Measurements from ENCODE around the gene DNAAF6. TPM values are rescaled to one million over a fixed set of nuclear protein-coding genes. Genes with fewer than 3 reads are reported as not detected.
"Not testable (repeated sequence)": the region's sequence is repeated elsewhere in the genome, so short reads cannot be mapped to it uniquely, and the experiment has no call there.

The DNAAF6 gene
- total RNA-seq, 1 experiment from 2014 or later = not detected

DNA sequence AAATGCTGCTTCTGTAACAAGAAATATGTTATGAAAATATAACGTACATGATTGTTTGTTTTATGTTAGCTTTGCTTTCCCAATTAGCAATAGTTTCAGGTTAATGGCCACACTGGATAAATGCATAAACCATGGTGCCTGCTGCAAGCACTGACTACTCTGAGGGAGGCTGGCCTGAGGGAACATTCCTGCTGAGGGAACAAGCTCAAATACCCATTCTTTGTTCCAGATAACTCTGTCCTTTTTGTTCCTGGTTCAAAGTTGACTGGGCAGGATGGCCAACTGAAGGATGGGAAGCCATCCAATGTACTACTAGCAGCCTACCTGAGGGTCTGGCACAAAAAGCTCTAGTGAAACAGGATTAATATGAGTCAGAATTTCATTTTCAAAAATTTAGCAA lies 37.7 kb upstream of the DNAAF6 start:
- Mint-ChIP-seq H3K27me3 (ENCODE audit: unreplicated experiment) (no peaks in the 10 kb centered on the region), H3K4me1 (ENCODE audit: low read depth, unreplicated experiment) (no peaks in the 10 kb centered on the region), H3K36me3 (ENCODE audit: insufficient read depth, unreplicated experiment) (no peaks in the 10 kb centered on the region), H3K9me3 (ENCODE audit: low read depth, unreplicated experiment) (no peaks in the 10 kb centered on the region), H3K27ac (ENCODE audit: unreplicated experiment) (no peak overlapping the region), H3K4me3 (ENCODE audit: low read depth, unreplicated experiment) (no peak overlapping the region)
- TF ChIP-seq CTCF (IDR thresholded peaks at IDR 0.05; ENCODE audit: unreplicated experiment) = no peak
- intact Hi-C loops (cut with micrococcal nuclease; ENCODE audit: unreplicated experiment) = no loop called here
- CTCF ChIA-PET = no interaction called here
- DNase-seq = no peak
- no TSS peak for BruUV-seq (replicated peaks)

DNA sequence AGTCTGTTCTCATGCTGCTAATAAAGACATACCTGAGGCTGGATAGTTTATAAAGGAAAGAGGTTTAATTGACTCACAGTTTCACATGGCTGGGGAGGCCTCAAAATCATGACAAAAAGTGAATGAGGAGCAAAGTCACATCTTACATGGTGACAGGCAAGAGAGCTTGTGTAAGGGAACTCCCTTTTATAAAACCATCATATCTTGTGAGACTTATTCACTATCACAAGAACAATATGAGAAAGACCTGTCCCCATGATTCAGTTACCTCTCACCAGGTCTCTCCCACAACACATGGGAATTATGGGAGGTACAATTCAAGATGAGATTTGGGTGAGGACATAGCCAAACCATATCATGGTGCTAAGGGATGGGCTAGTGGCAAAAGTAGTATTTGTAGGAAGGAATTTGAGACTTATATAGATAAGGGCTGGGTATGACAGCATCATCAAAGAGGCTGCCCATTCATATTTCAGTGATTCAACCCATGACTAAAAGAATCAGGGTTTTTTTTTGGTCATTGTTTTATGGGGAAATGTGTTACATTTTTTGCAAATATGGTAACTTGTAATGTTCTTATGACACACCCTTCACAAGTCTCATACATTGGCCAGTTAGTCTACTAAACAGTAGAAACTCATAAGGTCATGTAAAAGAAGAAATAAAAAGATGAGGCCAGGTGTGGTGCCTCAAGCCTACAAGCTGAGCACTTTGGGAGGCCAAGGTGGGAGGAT lies 34.9 kb upstream of the DNAAF6 start:
- intact Hi-C loops (cut with micrococcal nuclease; ENCODE audit: unreplicated experiment) = no loop called here
- H3K27ac Mint-ChIP-seq (ENCODE audit: unreplicated experiment) = no peak overlapping the region
- CTCF ChIA-PET = no interaction called here
- H3K9me3 Mint-ChIP-seq (ENCODE audit: low read depth, unreplicated experiment) = no peaks in the 10 kb centered on the region
- H3K4me3 Mint-ChIP-seq (ENCODE audit: low read depth, unreplicated experiment) = no peak overlapping the region
- H3K4me1 Mint-ChIP-seq (ENCODE audit: low read depth, unreplicated experiment) = no peaks in the 10 kb centered on the region
- no peak for DNase-seq
- no peaks in the 10 kb centered on the region for H3K36me3 Mint-ChIP-seq (ENCODE audit: insufficient read depth, unreplicated experiment)
- H3K27me3 Mint-ChIP-seq (ENCODE audit: unreplicated experiment) = no peaks in the 10 kb centered on the region
- BruUV-seq (replicated peaks) = no TSS peak
- no peak for TF ChIP-seq CTCF (IDR thresholded peaks at IDR 0.05; ENCODE audit: unreplicated experiment)

DNA sequence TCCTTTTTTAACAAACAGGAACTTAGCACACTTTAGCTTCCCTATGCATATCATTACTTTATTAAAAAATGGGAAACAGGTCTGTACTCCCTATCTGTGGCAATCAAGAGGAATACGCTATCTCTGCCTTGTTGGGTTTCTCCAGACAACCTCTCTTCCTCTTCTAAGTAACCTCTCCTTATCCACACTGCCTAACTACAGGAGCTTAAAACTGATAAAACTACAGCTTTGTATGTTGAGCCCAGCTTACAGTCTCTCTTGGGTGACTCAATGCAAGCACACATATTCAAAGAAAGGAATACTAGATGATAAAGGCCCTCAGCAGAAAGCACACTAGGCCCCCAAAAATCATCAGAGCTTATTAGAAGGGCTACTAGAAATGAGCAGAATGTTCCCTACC lies 9.1 kb upstream of the DNAAF6 start:
- no peak overlapping the region for H3K4me3 Mint-ChIP-seq (ENCODE audit: low read depth, unreplicated experiment)
- no peak for DNase-seq
- H3K27ac Mint-ChIP-seq (ENCODE audit: unreplicated experiment) = peak overlapping the region; percentile 44
- H3K27me3 Mint-ChIP-seq (ENCODE audit: unreplicated experiment) = no peaks in the 10 kb centered on the region
- TF ChIP-seq CTCF (IDR thresholded peaks at IDR 0.05; ENCODE audit: unreplicated experiment) = no peak
- no peaks in the 10 kb centered on the region for H3K4me1 Mint-ChIP-seq (ENCODE audit: low read depth, unreplicated experiment)
- H3K9me3 Mint-ChIP-seq (ENCODE audit: low read depth, unreplicated experiment) = no peaks in the 10 kb centered on the region
- intact Hi-C loops (cut with micrococcal nuclease; ENCODE audit: unreplicated experiment) = no loop called here
- CTCF ChIA-PET = interaction anchor here (0.6 kb wide), 1 partner anchor 174 kb away, joined by 4 read pairs; no protein-coding TSS in a partner anchor
- no TSS peak for BruUV-seq (replicated peaks)
- no peaks in the 10 kb centered on the region for H3K36me3 Mint-ChIP-seq (ENCODE audit: insufficient read depth, unreplicated experiment)

- H3K4me3 Mint-ChIP-seq (ENCODE audit: low read depth, unreplicated experiment); H3K27ac Mint-ChIP-seq (ENCODE audit: unreplicated experiment); H3K27me3 Mint-ChIP-seq (ENCODE audit: unreplicated experiment); H3K4me1 Mint-ChIP-seq (ENCODE audit: low read depth, unreplicated experiment); DNase-seq; BruUV-seq (replicated peaks); intact Hi-C loops (cut with micrococcal nuclease; ENCODE audit: unreplicated experiment); H3K36me3 Mint-ChIP-seq (ENCODE audit: insufficient read depth, unreplicated experiment); H3K9me3 Mint-ChIP-seq (ENCODE audit: low read depth, unreplicated experiment): not testable (repeated sequence)
- CTCF ChIA-PET = interaction anchor here (0.6 kb wide), 1 partner anchor 174 kb away, joined by 4 read pairs; no protein-coding TSS in a partner anchor
Measured at GRCh38 chrX:107198074-107198473, 8.3 kb upstream of the DNAAF6 start.

DNA sequence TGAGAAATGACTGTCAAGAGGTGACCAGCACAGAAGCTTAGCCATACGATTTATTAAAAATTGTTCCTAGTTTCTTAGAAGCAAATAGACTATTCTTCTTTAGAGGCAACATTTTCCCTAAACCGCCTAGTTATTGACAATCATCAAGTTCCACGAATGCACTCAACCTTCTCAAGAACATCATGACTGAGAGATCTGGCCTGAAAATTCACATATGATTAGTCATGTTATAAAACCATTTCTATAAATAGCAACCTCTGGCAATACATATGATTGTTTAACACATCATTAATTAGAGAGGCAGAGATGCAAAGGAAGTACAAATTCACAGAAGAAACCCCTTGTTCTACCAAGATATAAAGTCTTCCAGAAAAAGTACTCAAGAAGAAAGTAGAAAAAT lies 6.9 kb upstream of the DNAAF6 start:
- no peak for TF ChIP-seq CTCF (IDR thresholded peaks at IDR 0.05; ENCODE audit: unreplicated experiment)
- CTCF ChIA-PET = no interaction called here
- no peak for DNase-seq
- no peaks in the 10 kb centered on the region for H3K4me1 Mint-ChIP-seq (ENCODE audit: low read depth, unreplicated experiment)
- no peak overlapping the region for H3K4me3 Mint-ChIP-seq (ENCODE audit: low read depth, unreplicated experiment)
- no peaks in the 10 kb centered on the region for H3K9me3 Mint-ChIP-seq (ENCODE audit: low read depth, unreplicated experiment)
- intact Hi-C loops (cut with micrococcal nuclease; ENCODE audit: unreplicated experiment) = no loop called here
- H3K27ac Mint-ChIP-seq (ENCODE audit: unreplicated experiment) = no peak overlapping the region
- no peaks in the 10 kb centered on the region for H3K27me3 Mint-ChIP-seq (ENCODE audit: unreplicated experiment)
- peaks cover 5% of the 10 kb centered on the region for H3K36me3 Mint-ChIP-seq (ENCODE audit: insufficient read depth, unreplicated experiment)
- BruUV-seq (replicated peaks) = no TSS peak
